Skeletal muscle tissue (tissue), 4 donors: Measurements from ENCODE around the gene ZMYND10. TPM values are rescaled to one million over a fixed set of nuclear protein-coding genes. Genes with fewer than 3 reads are reported as not detected.

ENCODE experiments used
- H3K27ac ChIP-seq: one replicate; pipeline ENCODE4 v1.7.0; 2013; ENCODE audit warnings: mild to moderate bottlenecking, low read depth, low read length, inconsistent platforms
- H3K27me3 ChIP-seq, 3 donors: one replicate each; pipeline ENCODE4 v1.7.0; 2013; ENCODE audit warnings: low read length in 3 of 3; ENCODE audit not compliant: control insufficient read depth in 3 of 3, insufficient read depth in 3 of 3
- H3K36me3 ChIP-seq, 3 donors: one replicate each; pipeline ENCODE4 v1.7.0; 2013; ENCODE audit warnings: low read length in 3 of 3; ENCODE audit not compliant: control insufficient read depth in 3 of 3, insufficient read depth in 3 of 3
- H3K4me1 ChIP-seq, 3 donors: one replicate each; pipeline ENCODE4 v1.7.0; 2013; ENCODE audit warnings: low read length in 3 of 3, mild to moderate bottlenecking in 3 of 3; ENCODE audit not compliant: control insufficient read depth in 3 of 3, insufficient read depth in 3 of 3
- H3K4me3 ChIP-seq, 3 donors: one replicate each; pipeline ENCODE4 v1.7.0; 2013; ENCODE audit warnings: low read length in 3 of 3
- H3K9ac ChIP-seq, 3 donors: one replicate each; pipeline ENCODE4 v1.7.0; 2013; ENCODE audit warnings: low read length in 3 of 3, mild to moderate bottlenecking in 3 of 3, moderate library complexity in 2 of 3, low read depth in 1 of 3
- H3K9me3 ChIP-seq, 3 donors: one replicate each; pipeline ENCODE4 v1.7.0; 2013; ENCODE audit warnings: low read length in 3 of 3; ENCODE audit not compliant: control insufficient read depth in 3 of 3
- total RNA-seq: library from RNA; depleted of rRNA; stranded (reverse); fragments of >200 nt; gene quantifications from one replicate; pipeline ENCODE4 v1.2.3, GENCODE V29; 2014
- donor health status: Osteomylitis.

Gene ZMYND10
- total RNA-seq, 1 donor from 2014 or later, result 0.52 TPM

GRCh38 chr3:50322386-50323091 is 23.0 kb downstream of the ZMYND10 start, which contains the start of gene HYAL2:
HYAL2 (minus strand) TSS chr3:50322745; CDS start chr3:50320489, 2,256 bp downstream.
- Histone ChIP-seq H3K4me1 (peaks cover 55 to 76% (median 67%) of the 10 kb centered on the region in 3 donors), H3K36me3 (peaks cover 25 to 38% (median 26%) of the 10 kb centered on the region in 3 donors), H3K9me3 (no peaks in the 10 kb centered on the region), H3K27me3 (no peaks in the 10 kb centered on the region), H3K4me3 (peak within 1 kb of the TSS; percentile 91 to 98 (median 92)), H3K9ac (peak within 1 kb of the TSS; percentile 96 to 99 (median 98)), H3K27ac (peak within 1 kb of the TSS; percentile 97)

GRCh38 chr3:50322115-50322385 is 23.5 kb downstream of the ZMYND10 start:
- Histone ChIP-seq H3K27me3 (no peaks in the 10 kb centered on the region), H3K4me3 (peak overlapping the region; percentile 69 to 92 (median 91)), H3K9me3 (no peaks in the 10 kb centered on the region), H3K4me1 (peaks cover 55 to 76% (median 67%) of the 10 kb centered on the region in 3 donors), H3K36me3 (peaks cover 30 to 42% (median 30%) of the 10 kb centered on the region in 3 donors), H3K27ac (peak overlapping the region; percentile 97), H3K9ac (peak overlapping the region; percentile 71 to 98 (median 96))

- peaks cover 31 to 43% (median 33%) of the 10 kb centered on the region in 3 donors for H3K36me3 ChIP-seq
- no peaks in the 10 kb centered on the region for H3K9me3 ChIP-seq
- H3K27me3 ChIP-seq, result no peaks in the 10 kb centered on the region
- peaks cover 55 to 77% (median 68%) of the 10 kb centered on the region in 3 donors for H3K4me1 ChIP-seq
- peak overlapping the region; percentile 97 for H3K27ac ChIP-seq
- peak overlapping the region; percentile 91 to 98 (median 92) for H3K4me3 ChIP-seq
- H3K9ac ChIP-seq, result peak overlapping the region; percentile 96 to 99 (median 98)
Measured at GRCh38 chr3:50321336-50322114, 24.0 kb downstream of the ZMYND10 start.

GRCh38 chr3:50320853-50321335 is 24.6 kb downstream of the ZMYND10 start:
- no peaks in the 10 kb centered on the region for H3K27me3 ChIP-seq
- H3K4me1 ChIP-seq, result peaks cover 55 to 77% (median 68%) of the 10 kb centered on the region in 3 donors
- peaks cover 34 to 38% (median 34%) of the 10 kb centered on the region in 3 donors for H3K36me3 ChIP-seq
- peak overlapping the region; percentile 97 for H3K27ac ChIP-seq
- H3K9ac ChIP-seq, result peak overlapping the region; percentile 96 to 99 (median 98)
- peak overlapping the region; percentile 91 to 98 (median 92) for H3K4me3 ChIP-seq
- no peaks in the 10 kb centered on the region for H3K9me3 ChIP-seq

- Histone ChIP-seq H3K4me1 (peaks cover 55 to 73% (median 68%) of the 10 kb centered on the region in 3 donors), H3K36me3 (peaks cover 29 to 35% (median 31%) of the 10 kb centered on the region in 3 donors), H3K27ac (peak overlapping the region; percentile 97), H3K27me3 (no peaks in the 10 kb centered on the region), H3K9ac (peak overlapping the region; percentile 96 to 99 (median 98)), H3K4me3 (peak overlapping the region; percentile 91 to 98 (median 92)), H3K9me3 (no peaks in the 10 kb centered on the region)
Measured at GRCh38 chr3:50319894-50320625, 25.5 kb downstream of the ZMYND10 start.

- no peak overlapping the region for H3K27ac ChIP-seq
- H3K4me1 ChIP-seq, result peaks cover 60 to 76% (median 71%) of the 10 kb centered on the region in 3 donors
Measured at GRCh38 chr3:50319181-50319893, 26.2 kb downstream of the ZMYND10 start.

GRCh38 chr3:50318615-50319014 is 26.9 kb downstream of the ZMYND10 start:
- H3K27ac ChIP-seq, result no peak overlapping the region
- H3K27me3 ChIP-seq, result no peaks in the 10 kb centered on the region
- peaks cover 28 to 34% (median 31%) of the 10 kb centered on the region in 3 donors for H3K36me3 ChIP-seq
- peak overlapping the region; percentile 17 to 45 (median 38) for H3K4me3 ChIP-seq
- peak overlapping the region in 2 of 3 donors; percentile 43 to 60 for H3K9ac ChIP-seq
- peaks cover 55 to 72% (median 67%) of the 10 kb centered on the region in 3 donors for H3K4me1 ChIP-seq
- H3K9me3 ChIP-seq, result no peaks in the 10 kb centered on the region

More at GRCh38 chr3:50319181-50319893, 26.2 kb downstream of the ZMYND10 start:
- H3K9me3 ChIP-seq, result no peaks in the 10 kb centered on the region
- peak overlapping the region; percentile 96 to 99 (median 98) for H3K9ac ChIP-seq
- peak overlapping the region; percentile 17 to 98 (median 91) for H3K4me3 ChIP-seq
- no peaks in the 10 kb centered on the region for H3K27me3 ChIP-seq
- peaks cover 28 to 34% (median 31%) of the 10 kb centered on the region in 3 donors for H3K36me3 ChIP-seq

GRCh38 chr3:50318163-50318562 is 27.4 kb downstream of the ZMYND10 start:
- Histone ChIP-seq H3K36me3 (peaks cover 28 to 34% (median 31%) of the 10 kb centered on the region in 3 donors), H3K4me1 (peaks cover 55 to 72% (median 65%) of the 10 kb centered on the region in 3 donors), H3K9me3 (no peaks in the 10 kb centered on the region), H3K4me3 (peak overlapping the region in 2 of 3 donors; percentile 17 to 45), H3K9ac (peak overlapping the region in 2 of 3 donors; percentile 51 to 60), H3K27ac (no peak overlapping the region), H3K27me3 (no peaks in the 10 kb centered on the region)

GRCh38 chr3:50317300-50317699 is 28.2 kb downstream of the ZMYND10 start:
- no peak overlapping the region for H3K4me3 ChIP-seq
- no peak overlapping the region for H3K27ac ChIP-seq
- H3K9ac ChIP-seq, result peak overlapping the region in 1 of 3 donors; percentile 51
- peaks cover 28 to 34% (median 31%) of the 10 kb centered on the region in 3 donors for H3K36me3 ChIP-seq
- no peaks in the 10 kb centered on the region for H3K9me3 ChIP-seq
- peaks cover 53 to 64% (median 58%) of the 10 kb centered on the region in 3 donors for H3K4me1 ChIP-seq
- H3K27me3 ChIP-seq, result no peaks in the 10 kb centered on the region
